OCI-LY1 (cell line): ENCODE measurements around the gene BAIAP2.

Experiments used
- CTCF ChIP-seq: fragments of 200-600 bp; sonication (generic), shearing (Covaris generic); IDR thresholded peaks from 2 replicates; pipeline ENCODE4 v1.5.1; 2017; ENCODE audit warnings: mild to moderate bottlenecking, antibody characterized with exemption, low read length, moderate library complexity, mixed read lengths
- EZH2 ChIP-seq: fragments of 200-600 bp; sonication (generic), shearing (Covaris generic); IDR thresholded peaks from 2 replicates; pipeline ENCODE4 v1.8.0; 2017; ENCODE audit warnings: borderline replicate concordance, mixed run types, mild to moderate bottlenecking, antibody characterized with exemption, low read length, moderate library complexity, mixed read lengths

- TF ChIP-seq CTCF (no peak), EZH2 (no peak)
These were observed 7.7 kb downstream of the BAIAP2 start for GRCh38 chr17:81042606-81043005.
